Adrenal gland (tissue), 12 donors: ENCODE measurements around the gene MED14. TPM values are rescaled to one million over a fixed set of nuclear protein-coding genes. Genes with fewer than 3 reads are reported as not detected.

Source experiments
- DNase-seq, 7 donors: peaks; one replicate each; pipeline ENCODE4 v3.0.0-alpha.2; 2019 to 2020
- H3K27ac ChIP-seq, 5 donors: fragments of 200-600 bp; sonication (generic) in 4 of 5; 1 replicate in 3 of 5; 2 replicates in 2 of 5; pipeline versions ENCODE4 v1.5.1 to v1.8.0; 2016 to 2020; ENCODE audit warnings: mild to moderate bottlenecking in 1 of 5
- H3K27me3 ChIP-seq: fragments of 200-600 bp; 2 replicates; pipeline ENCODE4 v1.8.0; 2021
- H3K36me3 ChIP-seq, 2 donors: fragments of 200-600 bp; replicated peaks in 1 of 2; 1 replicate in 1 of 2; 2 replicates in 1 of 2; pipeline versions ENCODE4 v1.5.1 to v1.8.0; 2018 to 2022
- H3K4me1 ChIP-seq, 2 donors: fragments of 200-600 bp; replicated peaks in 1 of 2; 1 replicate in 1 of 2; 2 replicates in 1 of 2; pipeline versions ENCODE4 v1.5.1 to v1.8.0; 2018 to 2021
- H3K4me3 ChIP-seq, 4 donors: fragments of 200-600 bp; sonication (generic) in 3 of 4; one replicate each; pipeline ENCODE4 v1.5.1; 2016 to 2018
- H3K9me3 ChIP-seq, 3 donors: fragments of 200-600 bp; sonication (generic) in 1 of 3; replicated peaks in 1 of 3; 1 replicate in 2 of 3; 2 replicates in 1 of 3; pipeline versions ENCODE4 v1.5.1 to v1.8.0; 2016 to 2021
- CTCF ChIP-seq, 6 experiments: fragments of 450-650 bp in 4 of 6; fragments of 200-600 bp in 2 of 6; sonication (generic) in 1 of 6; IDR thresholded peaks; 1 replicate in 5 of 6; 2 replicates in 1 of 6; pipeline versions ENCODE4 v1.5.1 to v1.8.0; 2016 to 2021; ENCODE audit warnings: antibody characterized with exemption in 6 of 6, mild to moderate bottlenecking in 2 of 6, moderate library complexity in 1 of 6
- POLR2A ChIP-seq, 2 donors: fragments of 450-650 bp; IDR thresholded peaks; one replicate each; pipeline ENCODE4 v1.6.1; 2017; ENCODE audit warnings: antibody characterized with exemption in 2 of 2, mild to moderate bottlenecking in 2 of 2, moderate library complexity in 1 of 2
- WGBS, 4 donors: extraction: QIAGEN DNeasy Blood & Tissue Kit in 2 of 4; methylation state at CpG; one replicate each; pipeline versions ENCODE4 v1.1.5 to v1.1.7; 2013 to 2017; 5-methylcytosine and 5-hydroxymethylcytosine counted together
- intact Hi-C, 2 donors: fragments of 100-400 bp; cut with DNase I; formaldehyde crosslinking; loops; one replicate each; pipeline versions ENCODE4 v1.14.1 to v1.15.0; 2022 to 2023
- polyA plus RNA-seq, 3 donors: library from polyadenylated mRNA; stranded (reverse); fragments of 200-250 nt in 2 of 3; fragments of 350-450 nt in 1 of 3; fragmentation: Illumina TruSeq in 1 of 3; extraction: RNeasy Lipid Tissue Mini Kit (QIAGEN cat#74804) in 1 of 3; gene quantifications; one replicate each; pipeline ENCODE4 v1.2.3, GENCODE V29; 2013 to 2014
- total RNA-seq, 9 donors: library from RNA; depleted of rRNA in 4 of 9; stranded (reverse); fragments of >200 nt in 4 of 9; fragments of 120-200 nt in 1 of 9; fragmentation: NEBNext Ultra II Directional in 1 of 9; extraction: Animal tissue kit (Norgen Biotek cat#: 25700) in 1 of 9; gene quantifications; one replicate each; pipeline versions ENCODE4 v1.1.0 to v1.2.4, GENCODE V29; 2013 to 2023
- donor health status: healthy with polysubstance abuse.
- donor health status: Bipolar disorder and iron deficiency.
- donor health status: DM: yes; HTN: yes; CAD: no.
- donor health status: DM: no; HTN: no; CAD: no.
- donor health status: DM: no; HTN: no; CAD: no.
- donor health status: DM: yes; HTN: yes; CAD: no.

MED14 gene
- total and polyA plus RNA-seq, 12 donors, result 10.4 to 56.3 (median 29.6) TPM

- Histone ChIP-seq H3K9me3 (no peaks in the 10 kb centered on the region), H3K4me3 (no peak overlapping the region), H3K4me1 (no peaks in the 10 kb centered on the region), H3K27me3 (peaks cover 6% of the 10 kb centered on the region), H3K27ac (no peak overlapping the region), H3K36me3 (no peaks in the 10 kb centered on the region)
- no peak for DNase-seq
- intact Hi-C loops, result no loop called here
- 62 to 86% (median 66%) methylated on average over 1 to 4 of the region's 4 CpGs for WGBS, 4 donors
- TF ChIP-seq CTCF (IDR thresholded peaks at IDR 0.05) (no peak), POLR2A (IDR thresholded peaks at IDR 0.05) (no peak)
Observed at GRCh38 chrX:40612511-40612910, 122.8 kb downstream of the MED14 start.

- 79 to 94% (median 87%) methylated on average over 3 of the region's 3 CpGs for WGBS, 4 donors
- intact Hi-C loops, result no loop called here
- H3K27ac ChIP-seq, result no peak overlapping the region
- no peaks in the 10 kb centered on the region for H3K9me3 ChIP-seq
- no peak for TF ChIP-seq CTCF (IDR thresholded peaks at IDR 0.05)
- no peak for TF ChIP-seq POLR2A (IDR thresholded peaks at IDR 0.05)
- H3K27me3 ChIP-seq, result peaks cover 6% of the 10 kb centered on the region
- H3K4me3 ChIP-seq, result no peak overlapping the region
- H3K36me3 ChIP-seq, result peaks cover 0 to 3% of the 10 kb centered on the region in 2 donors
- H3K4me1 ChIP-seq, result no peaks in the 10 kb centered on the region
- no peak for DNase-seq
Observed at GRCh38 chrX:40607381-40607780, 128.0 kb downstream of the MED14 start.

DNA sequence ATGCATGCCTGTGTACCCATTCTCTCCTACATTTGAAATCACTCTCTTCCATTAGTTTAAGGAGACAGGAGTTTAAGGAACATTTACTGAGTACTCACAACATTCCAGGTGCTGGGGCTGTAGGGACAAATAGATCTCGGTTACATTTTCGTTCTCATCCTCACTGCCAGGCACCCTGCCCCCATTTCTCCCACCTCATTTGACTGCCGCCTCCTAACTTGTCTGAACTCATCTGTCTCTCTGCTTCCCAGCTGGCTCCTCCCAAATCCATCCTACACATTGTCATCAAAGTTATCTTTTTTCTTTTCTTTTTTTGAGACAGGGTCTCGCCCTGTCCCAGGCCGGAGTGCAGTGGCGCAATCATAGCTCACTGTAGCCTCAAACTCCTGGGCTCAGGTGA lies 131.9 kb downstream of the MED14 start:
- TF ChIP-seq POLR2A (IDR thresholded peaks at IDR 0.05), result no peak
- Histone ChIP-seq H3K4me3 (no peak overlapping the region), H3K4me1 (no peaks in the 10 kb centered on the region), H3K27ac (no peak overlapping the region), H3K9me3 (no peaks in the 10 kb centered on the region), H3K36me3 (peaks cover 0 to 17% of the 10 kb centered on the region in 2 donors), H3K27me3 (no peaks in the 10 kb centered on the region)
- no peak for DNase-seq
- 88 to 96% (median 93%) methylated on average over 6 of the region's 6 CpGs for WGBS, 4 donors
- intact Hi-C loops, result no loop called here

Other genes starting within 250 kb of the MED14 start
- gene ATP6AP2, start 154.6 kb downstream of the MED14 start, total RNA-seq, result 100 to 1,000 TPM; 109 to 159 (median 142) TPM
- 100 to 1,000 TPM in 1 of 3 donors, 10 to 100 TPM in 2; 32.3 to 164 (median 43.1) TPM for gene ATP6AP2, start 154.6 kb downstream of the MED14 start, polyA plus RNA-seq
- gene MPC1L, start 112.1 kb downstream of the MED14 start, total RNA-seq, result not detected
- gene MPC1L, start 112.1 kb downstream of the MED14 start, polyA plus RNA-seq, result not detected
- 10 to 100 TPM; 14.5 to 23.8 (median 19.5) TPM for gene CXorf38, start 88.0 kb downstream of the MED14 start, total RNA-seq
- 10 to 100 TPM in 1 of 3 donors, 1 to 10 TPM in 2; 6.6 to 14.4 (median 8.2) TPM for gene CXorf38, start 88.0 kb downstream of the MED14 start, polyA plus RNA-seq